ENCODE results near the gene COX7A2L.

COX7A2L gene

DNA sequence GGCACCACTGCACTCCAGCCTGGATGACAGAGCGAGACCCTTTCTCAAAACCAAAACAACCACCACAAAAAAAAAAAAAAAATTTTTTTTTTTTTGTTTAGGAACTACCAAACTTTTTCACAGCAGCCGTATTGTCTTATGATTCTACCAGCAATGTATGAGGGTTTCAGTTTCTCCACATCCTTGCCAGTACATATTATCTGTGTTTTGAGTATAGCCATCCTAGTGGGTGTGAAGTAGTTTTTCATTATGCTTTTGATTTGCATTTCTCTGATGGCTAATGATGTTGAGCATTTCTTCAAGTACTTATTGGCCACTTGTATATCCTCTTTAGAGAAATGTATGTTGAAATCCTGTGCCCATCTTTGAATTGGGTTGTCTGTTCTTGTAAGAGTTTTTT is 51.7 kb downstream of the COX7A2L start:
- Histone ChIP-seq H3K9me3 (ENCODE audit: control extremely low read depth in 1 of 5, control insufficient read depth in 4 of 5, insufficient read depth in 2 of 5, low read depth in 1 of 5, low read length in 4 of 5) (no peaks in the 10 kb centered on the region), H3K36me3 (ENCODE audit: control insufficient read depth in 4 of 4, insufficient read depth in 4 of 4, low read length in 3 of 4) (peaks cover 0 to 8% (median 1%) of the 10 kb centered on the region in 4 experiments), H3K27ac (ENCODE audit: insufficient read depth in 1 of 2, low read depth in 1 of 2, low read length in 2 of 2, poor library complexity in 1 of 2, severe bottlenecking in 2 of 2) (no peak overlapping the region), H3K4me1 (ENCODE audit: control extremely low read depth in 1 of 4, control insufficient read depth in 4 of 4, insufficient read depth in 4 of 4, low read length in 3 of 4) (peaks cover 0 to 3% (median 0%) of the 10 kb centered on the region in 4 experiments), H3K4me3 (ENCODE audit: control insufficient read depth in 1 of 7, extremely low read depth in 1 of 7, insufficient read depth in 4 of 7, low read depth in 2 of 7, low read length in 6 of 7) (no peak overlapping the region), H3K27me3 (replicated peaks in 2 of 5; ENCODE audit: control insufficient read depth in 4 of 5, insufficient read depth in 5 of 5, low read length in 4 of 5) (no peaks in the 10 kb centered on the region)
- no CpG with 5 or more reads among the region's 2 CpGs for WGBS (ENCODE audit: insufficient coverage)
- ChIA-PET CTCF (no interaction called here), POLR2A (no interaction called here)
- DNase-seq = no peak

GRCh38 chr2:42307180-42307579 is 53.8 kb downstream of the COX7A2L start:
- Histone ChIP-seq H3K27me3 (replicated peaks in 2 of 5; ENCODE audit: control insufficient read depth in 4 of 5, insufficient read depth in 5 of 5, low read length in 4 of 5) (no peaks in the 10 kb centered on the region), H3K4me3 (ENCODE audit: control insufficient read depth in 1 of 7, extremely low read depth in 1 of 7, insufficient read depth in 4 of 7, low read depth in 2 of 7, low read length in 6 of 7) (no peak overlapping the region), H3K27ac (ENCODE audit: insufficient read depth in 1 of 2, low read depth in 1 of 2, low read length in 2 of 2, poor library complexity in 1 of 2, severe bottlenecking in 2 of 2) (no peak overlapping the region), H3K4me1 (ENCODE audit: control extremely low read depth in 1 of 4, control insufficient read depth in 4 of 4, insufficient read depth in 4 of 4, low read length in 3 of 4) (peaks cover 0 to 3% (median 0%) of the 10 kb centered on the region in 4 experiments), H3K36me3 (ENCODE audit: control insufficient read depth in 4 of 4, insufficient read depth in 4 of 4, low read length in 3 of 4) (peaks cover 4 to 20% (median 8%) of the 10 kb centered on the region in 4 experiments), H3K9me3 (ENCODE audit: control extremely low read depth in 1 of 5, control insufficient read depth in 4 of 5, insufficient read depth in 2 of 5, low read depth in 1 of 5, low read length in 4 of 5) (no peaks in the 10 kb centered on the region)
- POLR2A ChIA-PET = no interaction called here
- no peak for DNase-seq
- CTCF ChIA-PET = no interaction called here

GRCh38 chr2:42304059-42304713 is 56.8 kb downstream of the COX7A2L start:
- POLR2A ChIA-PET = no interaction called here
- Histone ChIP-seq H3K36me3 (ENCODE audit: control insufficient read depth in 4 of 4, insufficient read depth in 4 of 4, low read length in 3 of 4) (peaks cover 8 to 26% (median 12%) of the 10 kb centered on the region in 4 experiments), H3K27ac (ENCODE audit: insufficient read depth in 1 of 2, low read depth in 1 of 2, low read length in 2 of 2, poor library complexity in 1 of 2, severe bottlenecking in 2 of 2) (no peak overlapping the region), H3K27me3 (replicated peaks in 2 of 5; ENCODE audit: control insufficient read depth in 4 of 5, insufficient read depth in 5 of 5, low read length in 4 of 5) (no peaks in the 10 kb centered on the region), H3K4me1 (ENCODE audit: control extremely low read depth in 1 of 4, control insufficient read depth in 4 of 4, insufficient read depth in 4 of 4, low read length in 3 of 4) (peaks cover 0 to 3% (median 0%) of the 10 kb centered on the region in 4 experiments), H3K9me3 (ENCODE audit: control extremely low read depth in 1 of 5, control insufficient read depth in 4 of 5, insufficient read depth in 2 of 5, low read depth in 1 of 5, low read length in 4 of 5) (no peaks in the 10 kb centered on the region), H3K4me3 (ENCODE audit: control insufficient read depth in 1 of 7, extremely low read depth in 1 of 7, insufficient read depth in 4 of 7, low read depth in 2 of 7, low read length in 6 of 7) (no peak overlapping the region)
- 100% methylated on average over 1 of the region's 2 CpGs for WGBS (ENCODE audit: insufficient coverage)
- CTCF ChIA-PET = no interaction called here
- no peak for DNase-seq

GRCh38 chr2:42303252-42303651 is 57.8 kb downstream of the COX7A2L start:
- no peaks in the 10 kb centered on the region for H3K9me3 ChIP-seq (ENCODE audit: control extremely low read depth in 1 of 5, control insufficient read depth in 4 of 5, insufficient read depth in 2 of 5, low read depth in 1 of 5, low read length in 4 of 5)

GRCh38 chr2:42300527-42300926 is 60.5 kb downstream of the COX7A2L start:
- DNase-seq = no peak
- WGBS (ENCODE audit: insufficient coverage) = 94% methylated on average over 2 of the region's 2 CpGs
- Histone ChIP-seq H3K36me3 (ENCODE audit: control insufficient read depth in 4 of 4, insufficient read depth in 4 of 4, low read length in 3 of 4) (peaks cover 10 to 30% (median 20%) of the 10 kb centered on the region in 4 experiments), H3K27me3 (replicated peaks in 2 of 5; ENCODE audit: control insufficient read depth in 4 of 5, insufficient read depth in 5 of 5, low read length in 4 of 5) (no peaks in the 10 kb centered on the region), H3K27ac (ENCODE audit: insufficient read depth in 1 of 2, low read depth in 1 of 2, low read length in 2 of 2, poor library complexity in 1 of 2, severe bottlenecking in 2 of 2) (no peak overlapping the region), H3K4me1 (ENCODE audit: control extremely low read depth in 1 of 4, control insufficient read depth in 4 of 4, insufficient read depth in 4 of 4, low read length in 3 of 4) (peaks cover 0 to 14% (median 3%) of the 10 kb centered on the region in 4 experiments), H3K9me3 (ENCODE audit: control extremely low read depth in 1 of 5, control insufficient read depth in 4 of 5, insufficient read depth in 2 of 5, low read depth in 1 of 5, low read length in 4 of 5) (no peaks in the 10 kb centered on the region), H3K4me3 (ENCODE audit: control insufficient read depth in 1 of 7, extremely low read depth in 1 of 7, insufficient read depth in 4 of 7, low read depth in 2 of 7, low read length in 6 of 7) (no peak overlapping the region)
- ChIA-PET POLR2A (interaction anchor here (0.5 kb wide), 1 partner anchor 19 kb away, joined by 3 read pairs; no protein-coding TSS in a partner anchor), CTCF (no interaction called here)

More at GRCh38 chr2:42303252-42303651, 57.8 kb downstream of the COX7A2L start:
- CTCF ChIA-PET = no interaction called here
- Histone ChIP-seq H3K36me3 (ENCODE audit: control insufficient read depth in 4 of 4, insufficient read depth in 4 of 4, low read length in 3 of 4) (peaks cover 8 to 26% (median 12%) of the 10 kb centered on the region in 4 experiments), H3K27me3 (replicated peaks in 2 of 5; ENCODE audit: control insufficient read depth in 4 of 5, insufficient read depth in 5 of 5, low read length in 4 of 5) (no peaks in the 10 kb centered on the region), H3K27ac (ENCODE audit: insufficient read depth in 1 of 2, low read depth in 1 of 2, low read length in 2 of 2, poor library complexity in 1 of 2, severe bottlenecking in 2 of 2) (no peak overlapping the region), H3K4me1 (ENCODE audit: control extremely low read depth in 1 of 4, control insufficient read depth in 4 of 4, insufficient read depth in 4 of 4, low read length in 3 of 4) (peaks cover 0 to 3% (median 0%) of the 10 kb centered on the region in 4 experiments), H3K4me3 (ENCODE audit: control insufficient read depth in 1 of 7, extremely low read depth in 1 of 7, insufficient read depth in 4 of 7, low read depth in 2 of 7, low read length in 6 of 7) (no peak overlapping the region)
- POLR2A ChIA-PET = no interaction called here
- no peak for DNase-seq
- 95% methylated on average over 3 of the region's 3 CpGs for WGBS (ENCODE audit: insufficient coverage)
